K562 (cell line): ENCODE measurements around the gene LMF2. TPM values are rescaled to one million over a fixed set of nuclear protein-coding genes. Genes with fewer than 3 reads are reported as not detected.

Experiments used
- ARID3B ChIP-seq: fragments of 250-450 bp; sonication (Bioruptor Pico); IDR thresholded peaks from 2 replicates; pipeline ENCODE4 v1.4.0; 2020; ENCODE audit warnings: borderline replicate concordance
- ATF3 ChIP-seq, 2 experiments: fragments of 450-650 bp in 1 of 2; sonication (generic) in 1 of 2; formaldehyde crosslinking in 1 of 2; IDR thresholded peaks in 1 of 2; conservative IDR thresholded peaks in 1 of 2; 2 replicates each; pipeline versions ENCODE4 v1.6.1 to v1.8.1; 2016 to 2023; ENCODE audit warnings: mild to moderate bottlenecking in 2 of 2, moderate library complexity in 2 of 2, inconsistent platforms in 1 of 2, missing genetic modification reagents in 1 of 2
- C11orf30 ChIP-seq: fragments of 450-650 bp; IDR thresholded peaks from 2 replicates; pipeline ENCODE4 v1.6.1; 2016; ENCODE audit warnings: low read depth, mild to moderate bottlenecking
- KLF16 ChIP-seq: IDR thresholded peaks from 2 replicates; pipeline ENCODE4 v1.6.1; 2016; ENCODE audit warnings: antibody characterized with exemption
- MYC ChIP-seq, 2 experiments: fragments of 250-450 bp in 1 of 2; sonication (Bioruptor Pico) in 1 of 2; IDR thresholded peaks; 2 replicates each; pipeline versions ENCODE4 v1.5.1 to v1.6.1; 2012 to 2021; ENCODE audit warnings: low read depth in 2 of 2, borderline replicate concordance in 1 of 2, improper control_type of control experiment in 1 of 2, low read length in 1 of 2, mild to moderate bottlenecking in 1 of 2, moderate library complexity in 1 of 2
- PTBP1 ChIP-seq: fragments of 200-400 bp; formaldehyde crosslinking; IDR thresholded peaks from 2 replicates; pipeline ENCODE4 v1.6.1; 2017; ENCODE audit warnings: low read depth, low read length
- RBFOX2 ChIP-seq: fragments of 200-400 bp; formaldehyde crosslinking; IDR thresholded peaks from 2 replicates; pipeline ENCODE4 v1.6.1; 2017; ENCODE audit warnings: low read depth, mild to moderate bottlenecking, low read length, moderate library complexity
- SIN3B ChIP-seq: fragments of 450-650 bp; IDR thresholded peaks from 2 replicates; pipeline ENCODE4 v1.6.1; 2017; ENCODE audit warnings: low read depth, mild to moderate bottlenecking, moderate library complexity
- STAT5B ChIP-seq: fragments of 250-450 bp; sonication (Bioruptor Pico); IDR thresholded peaks from 2 replicates; pipeline ENCODE4 v1.8.0; 2021; ENCODE audit warnings: mild to moderate bottlenecking, inconsistent platforms
- ZBTB2 ChIP-seq: fragments of 450-650 bp; IDR thresholded peaks from 2 replicates; pipeline ENCODE4 v1.6.1; 2016; ENCODE audit warnings: antibody characterized with exemption
- ZNF76 ChIP-seq: fragments of 250-450 bp; sonication (Bioruptor Pico); IDR thresholded peaks from 2 replicates; pipeline ENCODE4 v1.4.0; 2020; ENCODE audit warnings: mild to moderate bottlenecking, moderate library complexity, borderline replicate concordance
- polyA plus RNA-seq, 8 experiments: library from polyadenylated mRNA; depleted of rRNA in 4 of 8; stranded (reverse) in 5 of 8; unstranded in 3 of 8; fragments of >200 nt; fragmentation: Nextera tagmentation in 2 of 8; fragmentation: Illumina TruSeq in 1 of 8; extraction: Ambion mirVana in 2 of 8; extraction: Trizol in 1 of 8; gene quantifications; 2 replicates each; pipeline versions ENCODE4 v1.2.1 to v1.2.3, GENCODE V29; 2011 to 2014; ENCODE audit warnings: inconsistent platforms in 1 of 8, missing spikeins in 1 of 8
- total RNA-seq, 7 experiments: library from RNA; depleted of rRNA in 6 of 7; stranded (reverse); fragments of >200 nt in 6 of 7; fragmentation: Illumina TruSeq in 2 of 7; extraction: Trizol in 2 of 7; gene quantifications; 2 replicates each; pipeline versions ENCODE4 v1.2.1 to v1.2.3, GENCODE V29; 2011 to 2021; ENCODE audit warnings: low replicate concordance in 1 of 7
- TF ChIP-seq, protein P1 (sequence below): sonication (generic); formaldehyde crosslinking; IDR thresholded peaks from 2 replicates; pipeline ENCODE4 v1.9.0; 2022; ENCODE audit warnings: mild to moderate bottlenecking, missing genetic modification reagents
- TF ChIP-seq, protein P2 (sequence below): sonication (generic); formaldehyde crosslinking; IDR thresholded peaks from 2 replicates; pipeline ENCODE4 v1.5.0; 2020; ENCODE audit warnings: missing genetic modification reagents

LMF2 gene
- total and polyA plus RNA-seq, 9 of the 15 experiments (the other 6 are each of a cell fraction or from before 2014, with no cell fraction given) = 0.08 to 37.1 (median 7.6) TPM

DNA sequence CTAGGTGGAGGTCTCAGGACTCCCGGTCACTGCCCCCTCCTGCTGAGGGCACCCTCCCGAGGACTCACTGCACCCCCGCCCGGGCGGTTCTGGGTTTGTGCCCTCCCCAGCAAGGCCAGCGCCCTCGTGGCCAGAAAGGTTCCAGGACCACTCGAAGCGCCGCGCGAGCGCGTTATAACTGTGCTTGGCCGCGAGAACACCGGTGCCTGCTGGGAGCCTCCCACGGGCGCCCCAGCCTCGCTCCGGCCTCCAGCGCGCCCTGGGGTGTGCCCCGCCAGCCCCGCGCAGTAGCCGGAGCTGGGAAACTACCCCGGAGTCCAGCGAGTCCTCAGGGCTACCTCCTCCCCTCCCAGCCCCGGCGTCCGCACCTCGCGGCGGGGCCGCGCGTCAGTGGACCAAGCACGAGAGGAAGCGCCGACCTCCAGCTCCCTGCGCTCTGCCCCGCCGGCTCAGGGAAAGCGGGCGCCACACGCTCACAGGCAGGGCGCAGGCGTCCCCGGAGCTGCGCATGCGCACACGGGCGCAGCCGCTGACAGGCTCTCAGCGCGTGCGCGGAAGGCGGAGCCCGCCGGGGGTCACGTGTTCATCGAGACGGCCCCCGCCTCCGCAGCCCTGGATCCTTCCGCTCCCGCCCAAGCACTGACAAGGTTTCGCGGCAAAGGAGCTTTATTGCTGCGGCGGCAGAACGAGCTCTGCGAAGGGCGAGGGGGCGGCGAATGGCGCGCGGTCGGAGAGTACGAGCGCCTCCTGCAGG is 17.8 kb upstream of the LMF2 start, which contains the start of gene SCO2 (continued):
- peak; percentile 55; the same call in 1 of the 2 replicates for TF ChIP-seq C11orf30
- TF ChIP-seq RBFOX2 = peak; percentile 86
- TF ChIP-seq STAT5B (CRISPR knock-in tag) = no peak
- TF ChIP-seq ARID3B (CRISPR knock-in tag) = no peak
- TF ChIP-seq ZNF76 (CRISPR knock-in tag) = no peak
- TF ChIP-seq ZBTB2 = peak; percentile 97
- TF ChIP-seq MYC (IDR thresholded peaks at IDR 0.05; ENCODE audit: low read depth, low read length) = peak; percentile 66
- TF ChIP-seq MYC (CRISPR knock-in tag; IDR thresholded peaks at IDR 0.05; ENCODE audit: borderline replicate concordance, low read depth) = peak; percentile 75; the same call in 1 of the 2 replicates
- no peak; the same call in 1 of the 2 replicates for TF ChIP-seq KLF16
- no peak for TF ChIP-seq PTBP1
- TF ChIP-seq ATF3 (IDR thresholded peaks at IDR 0.05) = no peak
- TF ChIP-seq ATF3 (CRISPR knock-in tag; conservative IDR thresholded peaks at IDR 0.05) = no peak
- TF ChIP-seq, protein P1, sequence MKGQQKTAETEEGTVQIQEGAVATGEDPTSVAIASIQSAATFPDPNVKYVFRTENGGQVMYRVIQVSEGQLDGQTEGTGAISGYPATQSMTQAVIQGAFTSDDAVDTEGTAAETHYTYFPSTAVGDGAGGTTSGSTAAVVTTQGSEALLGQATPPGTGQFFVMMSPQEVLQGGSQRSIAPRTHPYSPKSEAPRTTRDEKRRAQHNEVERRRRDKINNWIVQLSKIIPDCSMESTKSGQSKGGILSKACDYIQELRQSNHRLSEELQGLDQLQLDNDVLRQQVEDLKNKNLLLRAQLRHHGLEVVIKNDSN (CRISPR knock-in tag) = peak; percentile 98
- peak; percentile 31; the same call in 1 of the 2 replicates for TF ChIP-seq SIN3B
- TF ChIP-seq, protein P2, sequence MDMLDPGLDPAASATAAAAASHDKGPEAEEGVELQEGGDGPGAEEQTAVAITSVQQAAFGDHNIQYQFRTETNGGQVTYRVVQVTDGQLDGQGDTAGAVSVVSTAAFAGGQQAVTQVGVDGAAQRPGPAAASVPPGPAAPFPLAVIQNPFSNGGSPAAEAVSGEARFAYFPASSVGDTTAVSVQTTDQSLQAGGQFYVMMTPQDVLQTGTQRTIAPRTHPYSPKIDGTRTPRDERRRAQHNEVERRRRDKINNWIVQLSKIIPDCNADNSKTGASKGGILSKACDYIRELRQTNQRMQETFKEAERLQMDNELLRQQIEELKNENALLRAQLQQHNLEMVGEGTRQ (CRISPR knock-in tag) = peak; percentile 97
